Stomach (tissue), 4 donors: ENCODE results near the gene LMX1A.

Source experiments
- POLR2A ChIP-seq, 4 donors: fragments of 450-650 bp; IDR thresholded peaks; one replicate each; pipeline ENCODE4 v1.6.1; 2016; ENCODE audit warnings: antibody characterized with exemption in 4 of 4, control low read depth in 2 of 4, mild to moderate bottlenecking in 1 of 4, moderate library complexity in 1 of 4
- POLR2AphosphoS5 ChIP-seq, 3 donors: sonication (generic); formaldehyde crosslinking; IDR thresholded peaks; one replicate each; pipeline ENCODE4 v1.6.1; 2016; ENCODE audit warnings: antibody characterized with exemption in 3 of 3

- TF ChIP-seq POLR2A (IDR thresholded peaks at IDR 0.05) (no peak), POLR2AphosphoS5 (IDR thresholded peaks at IDR 0.05) (no peak)
Measured at GRCh38 chr1:165367375-165367993, 11.0 kb upstream of the LMX1A start.
